ENCODE results near the gene TAF8.
A peak's percentile ranks its signal among the peaks of the same experiment; 100 is the strongest.

The TAF8 gene

GRCh38 chr6:42066156-42066675, 15.9 kb downstream of the TAF8 start:
- DNase-seq: no peak

GRCh38 chr6:42068173-42068572, 17.8 kb downstream of the TAF8 start:
- DNase-seq: no peak

DNA sequence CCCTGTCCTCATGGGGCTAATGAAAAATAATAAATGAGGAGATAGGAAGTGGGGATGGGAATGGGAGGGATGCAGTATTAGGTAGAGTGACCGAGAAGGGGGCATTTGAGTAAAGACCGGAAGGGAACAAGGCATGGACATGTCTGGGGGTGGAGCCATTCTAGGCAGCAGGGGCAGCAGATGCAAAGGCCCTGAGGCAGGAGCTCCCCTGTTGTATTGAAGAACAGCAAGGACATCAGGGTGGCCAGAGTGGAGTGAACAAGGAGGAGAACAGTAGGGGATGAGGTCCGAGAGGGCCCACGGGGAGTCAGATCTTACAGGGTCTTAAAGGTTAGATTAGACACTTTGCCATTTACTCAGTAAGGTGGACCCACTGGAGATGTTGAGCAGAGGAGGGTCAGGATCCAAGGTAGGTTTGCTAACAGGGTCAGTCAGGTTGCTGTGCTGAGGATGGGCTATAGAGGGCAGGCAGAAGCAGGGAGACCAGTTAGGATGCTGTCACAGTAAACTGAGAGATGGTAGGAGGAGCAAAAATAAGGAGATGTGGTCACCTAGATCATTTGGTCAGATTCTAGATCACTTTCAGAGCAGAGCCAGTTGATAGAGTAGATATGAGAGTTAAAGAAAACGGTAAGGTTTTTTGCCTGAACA, 18.7 kb downstream of the TAF8 start:
- DNase-seq: no peak

DNA sequence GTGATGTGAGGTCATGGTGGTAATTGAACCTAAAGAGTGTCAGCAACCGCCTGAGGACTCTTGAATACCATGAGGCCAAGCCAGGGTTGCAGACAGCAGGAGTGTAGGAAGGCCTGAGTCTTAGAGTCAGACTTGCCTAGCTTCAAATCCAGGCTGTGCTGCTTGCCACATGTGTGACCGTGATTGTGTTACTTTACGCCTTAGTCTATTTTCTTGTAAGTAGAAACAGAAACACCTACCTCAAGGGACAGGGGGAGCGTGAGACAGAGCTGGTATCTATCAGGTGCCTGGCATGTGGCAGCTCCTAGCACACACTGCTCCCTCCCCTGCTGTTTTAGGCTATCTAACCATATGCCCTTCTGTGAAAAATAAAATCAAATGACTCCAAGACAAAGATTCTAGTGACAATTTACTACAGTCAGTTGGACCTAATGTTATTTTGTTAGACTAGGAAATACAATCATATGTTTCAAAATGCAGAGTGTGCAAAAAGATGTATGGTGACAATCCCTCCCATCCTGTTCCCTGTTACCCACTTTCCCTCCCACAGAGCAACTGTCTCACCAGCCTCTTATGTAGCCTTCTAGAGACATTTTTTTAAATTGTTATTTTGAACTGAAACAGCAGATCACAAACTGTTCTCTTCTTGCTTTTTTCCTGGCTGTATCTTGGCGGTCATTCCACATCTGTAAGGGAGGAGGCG, 21.7 kb downstream of the TAF8 start:
- DNase-seq: no peak

DNA sequence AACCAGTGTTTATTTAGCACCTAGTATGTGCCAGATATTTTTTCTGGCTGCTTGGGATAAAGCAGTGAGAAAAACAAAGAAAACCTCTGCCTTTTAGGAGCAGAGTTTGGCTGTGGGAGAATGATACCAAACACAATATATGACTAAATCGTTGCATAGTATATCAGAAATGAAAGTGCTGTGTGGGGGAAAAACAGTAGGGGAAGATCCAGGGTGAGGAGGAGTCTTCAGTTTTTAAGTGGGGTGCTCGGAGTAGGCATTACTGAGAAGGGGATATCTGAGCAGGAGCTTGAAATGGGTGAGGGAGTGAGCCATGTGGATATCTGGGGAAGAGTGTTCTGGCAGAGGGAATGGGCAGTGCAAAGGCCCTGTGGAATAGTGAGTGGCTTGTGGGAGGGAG, 23.0 kb downstream of the TAF8 start:
- DNase-seq: no peak

DNA sequence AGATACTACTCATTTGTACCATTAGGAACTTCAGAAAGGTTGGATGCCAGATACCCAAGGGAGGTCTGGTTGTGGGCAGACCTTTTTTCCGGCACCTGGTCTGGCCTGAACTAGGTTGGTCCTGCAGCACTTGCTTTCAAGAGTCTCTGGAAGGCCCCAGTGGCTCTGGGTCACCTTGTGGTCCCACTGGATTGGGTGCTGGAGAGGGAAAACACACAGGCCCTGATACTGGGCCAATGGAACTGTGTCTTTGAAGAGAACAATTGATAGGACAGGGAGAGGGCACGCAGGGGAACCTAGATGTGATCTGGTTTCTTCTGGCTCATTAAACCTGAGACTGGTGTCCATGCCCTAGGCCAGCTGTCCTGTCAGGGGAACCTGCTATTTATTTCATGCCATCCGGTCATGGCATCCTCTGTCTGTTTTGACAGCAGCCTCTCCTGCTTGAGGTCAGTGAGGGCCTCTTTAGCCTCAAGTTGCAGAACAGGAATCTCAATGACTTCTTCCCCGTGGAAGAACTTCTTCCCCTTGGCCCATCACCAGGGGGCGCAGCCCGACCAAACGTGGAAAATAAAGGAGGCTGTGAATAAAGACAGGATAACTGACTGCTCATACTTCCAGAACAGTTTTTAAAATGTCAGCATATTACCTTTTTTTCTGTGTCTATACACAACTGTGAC, 25.0 kb downstream of the TAF8 start:
- DNase-seq: peak; percentile 85

GRCh38 chr6:42078386-42078785, 28.1 kb downstream of the TAF8 start:
- no peak for DNase-seq

DNA sequence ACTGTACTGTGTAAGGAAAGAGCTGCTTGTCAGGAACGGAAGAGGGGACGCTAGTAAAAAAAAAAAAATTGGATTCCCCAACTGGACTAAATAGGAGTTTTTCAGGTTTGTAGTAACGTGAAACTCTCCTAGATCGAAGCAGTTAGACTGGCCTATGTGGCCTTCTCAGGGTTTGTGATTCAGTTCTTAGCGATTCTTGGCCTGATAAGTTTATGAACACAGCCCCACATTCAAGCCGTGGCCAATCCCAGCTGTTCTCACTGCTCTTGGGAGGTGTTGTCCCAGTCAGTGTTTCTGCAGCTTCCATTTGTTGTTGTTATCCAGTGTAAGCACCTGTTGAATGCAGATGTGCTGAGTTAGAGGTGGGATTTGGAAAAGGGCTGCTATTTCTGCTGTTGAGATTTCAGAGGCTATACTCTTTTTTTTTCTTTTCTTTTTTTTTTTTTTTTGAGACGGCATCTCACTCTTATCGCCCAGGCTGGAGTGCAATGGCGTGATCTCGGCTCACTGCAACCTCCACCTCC, 29.7 kb downstream of the TAF8 start:
- DNase-seq: no peak

DNA sequence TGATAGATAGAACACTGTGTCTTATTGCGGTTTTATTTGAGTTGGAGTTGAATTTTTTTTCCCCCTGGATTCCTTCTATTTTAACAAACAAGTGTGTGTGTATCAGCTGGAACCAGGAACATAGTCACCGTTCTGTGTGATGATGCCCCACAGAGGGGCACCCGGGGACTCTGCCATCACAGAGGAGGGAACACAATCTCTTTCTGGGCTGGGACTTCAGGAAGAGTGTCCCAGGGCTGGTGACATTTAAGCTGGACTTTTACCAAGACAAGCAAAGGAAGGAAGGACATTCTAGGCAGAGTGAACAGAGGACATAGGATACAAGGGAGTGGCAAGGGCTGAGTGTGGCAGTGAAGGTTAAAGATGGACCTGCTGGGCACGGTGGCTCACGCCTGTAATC, 33.2 kb downstream of the TAF8 start:
- no peak for DNase-seq

GRCh38 chr6:42084889-42085288, 34.6 kb downstream of the TAF8 start:
- DNase-seq: no peak

GRCh38 chr6:42086046-42087035, 36.0 kb downstream of the TAF8 start:
- no peak for DNase-seq

DNA sequence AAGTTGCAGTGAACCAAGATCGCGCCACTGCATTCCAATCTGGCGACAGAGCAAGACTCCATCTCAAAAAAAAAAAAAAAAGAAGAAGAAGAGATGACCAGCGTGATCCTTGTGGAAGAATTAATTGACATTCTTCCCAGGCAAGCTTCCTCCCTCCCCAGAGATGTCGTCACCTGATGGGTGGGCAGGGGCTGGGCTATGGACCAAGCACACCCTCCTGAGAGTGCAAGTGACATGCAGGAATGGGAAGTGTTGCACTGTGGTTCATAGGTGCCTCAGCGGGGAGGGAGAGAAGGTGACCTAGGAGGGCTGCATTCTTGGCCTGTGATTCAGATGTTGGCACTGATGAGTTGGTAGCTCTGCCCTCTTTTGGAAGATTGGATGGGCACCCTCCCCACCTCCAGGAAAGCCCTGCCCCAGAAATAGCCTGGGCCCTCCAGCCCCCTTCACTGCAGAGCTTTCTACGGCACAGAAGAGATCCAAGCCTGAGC, 37.8 kb downstream of the TAF8 start:
- DNase-seq: no peak

DNA sequence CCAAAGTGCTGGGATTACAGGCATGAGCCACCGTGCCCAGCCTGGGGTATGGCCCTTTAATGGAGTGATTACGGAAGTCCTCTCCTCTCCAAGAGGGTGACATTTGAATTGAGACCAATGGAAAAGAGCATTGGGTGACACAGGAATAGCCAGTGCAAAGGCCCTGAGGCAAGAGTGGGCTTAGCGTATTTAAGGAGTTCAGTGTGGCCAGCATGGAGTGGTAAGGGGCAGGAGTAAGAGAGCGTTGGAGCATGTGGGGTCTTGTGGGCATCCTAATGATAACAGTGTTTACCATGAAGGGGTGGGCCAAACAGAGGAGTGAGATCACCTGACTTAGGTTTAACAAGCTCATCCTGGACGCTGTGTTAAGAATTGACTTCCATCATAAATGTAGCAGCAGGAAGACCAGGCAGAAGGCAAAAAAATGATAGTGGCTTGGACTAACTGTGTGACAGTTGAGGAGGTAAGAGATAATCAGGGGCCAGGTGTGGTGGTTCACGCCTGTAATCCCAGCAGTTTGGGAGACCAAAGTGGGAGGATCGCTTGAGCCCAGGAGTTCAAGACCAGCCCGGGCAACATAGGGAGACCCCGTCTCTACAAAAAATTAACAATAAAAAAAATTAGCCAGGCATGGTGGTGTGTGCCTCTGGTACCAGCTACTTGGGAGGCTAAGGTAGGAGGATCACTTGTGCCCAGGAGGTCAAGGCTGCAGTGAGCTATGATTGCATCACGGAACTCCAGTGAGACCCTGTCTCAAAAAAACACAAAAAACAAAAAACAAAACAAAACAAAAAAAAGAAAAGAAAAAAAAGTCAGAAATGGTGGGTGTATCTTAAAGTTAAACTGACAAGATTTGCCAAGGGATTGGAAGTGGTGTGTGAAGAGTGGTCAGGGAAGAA, 40.7 kb downstream of the TAF8 start:
- DNase-seq: no peak

GRCh38 chr6:42091718-42092023, 41.3 kb downstream of the TAF8 start:
- DNase-seq: no peak

GRCh38 chr6:42093582-42094329, 43.4 kb downstream of the TAF8 start:
- no peak for DNase-seq

DNA sequence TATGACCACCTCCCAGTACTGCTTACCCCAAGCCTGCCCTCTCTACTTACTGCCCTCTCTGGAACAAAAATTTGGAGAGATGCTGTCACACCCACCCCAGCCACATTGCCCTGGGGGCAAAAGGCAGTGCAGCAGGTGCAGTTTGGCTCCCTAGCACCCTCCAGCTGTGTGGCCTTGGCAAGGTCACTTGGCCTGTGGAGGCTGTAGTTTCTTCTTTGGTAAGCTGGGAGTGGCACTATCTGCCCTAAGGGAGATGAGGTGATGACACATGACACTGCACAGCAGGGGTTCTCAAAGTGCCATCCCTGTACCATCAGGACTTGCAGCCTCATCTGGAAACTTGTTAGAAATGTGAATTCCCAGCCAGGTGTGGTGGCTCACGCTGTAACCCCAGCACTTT, 44.8 kb downstream of the TAF8 start:
- no peak for DNase-seq

- DNase-seq: no peak
These were observed 45.6 kb downstream of the TAF8 start for GRCh38 chr6:42095776-42096541.

DNA sequence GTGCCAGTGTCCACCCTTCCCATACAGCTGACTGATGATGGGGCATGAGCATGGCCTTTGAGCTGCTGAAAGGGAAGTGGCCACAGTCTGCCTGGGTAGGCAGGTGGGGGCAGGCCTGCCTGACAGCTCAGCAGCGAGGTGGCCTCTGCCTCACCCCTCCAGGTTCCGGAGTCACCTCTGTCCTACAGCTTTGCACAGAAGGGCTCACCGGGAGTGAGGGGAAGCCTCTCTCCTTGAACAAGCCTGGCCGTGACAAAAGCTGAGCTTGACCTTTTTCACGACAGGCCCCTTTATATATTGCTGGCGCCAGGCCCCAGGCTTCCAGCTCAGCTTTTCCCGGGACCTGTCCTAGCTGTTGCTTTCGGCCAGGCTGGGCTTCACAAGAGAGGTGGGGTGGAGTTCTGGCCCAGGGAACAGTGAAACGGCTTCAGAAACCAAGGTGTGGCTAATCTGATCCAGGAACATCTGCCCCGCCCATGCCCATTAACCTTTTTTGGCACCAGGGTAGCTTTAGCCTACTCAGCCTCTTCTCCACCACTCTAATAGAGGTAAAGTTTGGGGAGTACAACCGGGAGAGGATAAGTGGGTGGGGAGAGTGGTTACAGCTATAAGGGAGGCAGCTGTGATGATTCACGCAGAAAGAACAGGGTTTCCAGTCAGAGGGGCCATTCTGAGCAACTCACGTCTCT, 49.2 kb downstream of the TAF8 start:
- no peak for DNase-seq

All from activated CD8-positive, alpha-beta memory T cell treated with anti-CD3 and anti-CD28 coated beads for 24 hours (primary cell).